Motor neuron (in vitro differentiated cells): Measurements from ENCODE around the gene SFT2D2. TPM values are rescaled to one million over a fixed set of nuclear protein-coding genes. Genes with fewer than 3 reads are reported as not detected.

ENCODE experiments used
- ATAC-seq, 8 experiments: fragments of 200-7000 bp; cut with Tn5 transposase; replicated peaks in 6 of 8; 2 replicates each; pipeline ENCODE4 v1.8.0; 2021; ENCODE audit warnings: mild to moderate bottlenecking in 8 of 8, moderate library complexity in 8 of 8
- H3K27ac ChIP-seq, 2 donors: fragments of 250-450 bp; sonication (Bioruptor Pico); 2 replicates each; pipeline ENCODE4 v1.9.0; 2021; ENCODE audit warnings: antibody characterized with exemption in 2 of 2, mild to moderate bottlenecking in 2 of 2, moderate library complexity in 1 of 2
- H3K4me1 ChIP-seq, 2 donors: fragments of 250-450 bp; sonication (Bioruptor Pico); replicated peaks in 1 of 2; 2 replicates each; pipeline ENCODE4 v1.6.1; 2021; ENCODE audit warnings: antibody characterized with exemption in 2 of 2, mild to moderate bottlenecking in 2 of 2, moderate library complexity in 1 of 2
- H3K4me3 ChIP-seq, 5 donors: fragments of 250-450 bp; sonication (Bioruptor Pico); 2 replicates each; pipeline ENCODE4 v1.9.0; 2021; ENCODE audit warnings: antibody characterized with exemption in 5 of 5, mild to moderate bottlenecking in 5 of 5, moderate library complexity in 4 of 5
- WGBS, 10 experiments: fragments of 450-650 bp; shearing (Covaris generic); methylation state at CpG; one replicate each; pipeline ENCODE4 v1.0.0; 2022; 5-methylcytosine and 5-hydroxymethylcytosine counted together
- in situ Hi-C, 9 experiments: fragments of 400-800 bp; cut with MboI; loops; one replicate each; pipeline ENCODE4 v1.15.0; 2021; ENCODE audit warnings: low sequenced_read_pairs in 9 of 9, low pct_unique_long_range_greater_than_20kb in 2 of 9; ENCODE audit not compliant: unreplicated experiment in 9 of 9
- total RNA-seq, 8 experiments: library from RNA; unstranded; fragments of 300-600 nt; gene quantifications; 2 replicates each; pipeline versions ENCODE4 v1.2.3 to v1.2.4, GENCODE V29; 2022

The SFT2D2 gene
- total RNA-seq, 8 experiments from 2014 or later: 11.8 to 39.5 (median 23.6) TPM

GRCh38 chr1:168285971-168286927 is 60.4 kb downstream of the SFT2D2 start:
- no peaks in the 10 kb centered on the region for H3K4me1 ChIP-seq
- no peak overlapping the region for H3K27ac ChIP-seq
- 60 to 100% (median 92%) methylated on average over 1 to 4 of the region's 4 CpGs for WGBS, 10 experiments
- no peak overlapping the region for H3K4me3 ChIP-seq
- in situ Hi-C loops: no loop called here
- ATAC-seq: peak in 3 of 8 experiments; percentile 19 to 68 (median 45)

- WGBS, 10 experiments: 80 to 100% (median 96%) methylated on average over 1 of the region's 1 CpG; no CpG with 5 or more reads in 4 of the 10 experiments
- no peak overlapping the region for H3K4me3 ChIP-seq
- H3K27ac ChIP-seq: no peak overlapping the region
- in situ Hi-C loops: no loop called here
- no peaks in the 10 kb centered on the region for H3K4me1 ChIP-seq
- ATAC-seq: peak in 1 of 8 experiments; percentile 32
Measured at GRCh38 chr1:168287237-168287664, 61.4 kb downstream of the SFT2D2 start.

GRCh38 chr1:168288311-168289052 is 62.7 kb downstream of the SFT2D2 start:
- ATAC-seq: no peak
- no peak overlapping the region for H3K4me3 ChIP-seq
- in situ Hi-C loops: no loop called here
- 83 to 100% (median 90%) methylated on average over 1 to 3 of the region's 3 CpGs for WGBS, 10 experiments
- H3K27ac ChIP-seq: no peak overlapping the region
- no peaks in the 10 kb centered on the region for H3K4me1 ChIP-seq

- Histone ChIP-seq H3K27ac (no peak overlapping the region), H3K4me3 (no peak overlapping the region), H3K4me1 (no peaks in the 10 kb centered on the region)
- ATAC-seq: no peak
- WGBS, 10 experiments: 20 to 90% (median 79%) methylated on average over 1 to 14 of the region's 15 CpGs; no CpG with 5 or more reads in 2 of the 10 experiments
- in situ Hi-C loops: no loop called here
Measured at GRCh38 chr1:168291222-168291837, 65.5 kb downstream of the SFT2D2 start.

GRCh38 chr1:168293356-168293755 is 67.6 kb downstream of the SFT2D2 start:
- no peak overlapping the region for H3K27ac ChIP-seq
- ATAC-seq: no peak

GRCh38 chr1:168295411-168296114 is 69.8 kb downstream of the SFT2D2 start:
- WGBS, 10 experiments: 65 to 89% (median 83%) methylated on average over 2 to 8 of the region's 8 CpGs; no CpG with 5 or more reads in 4 of the 10 experiments
- Histone ChIP-seq H3K27ac (no peak overlapping the region), H3K4me3 (no peak overlapping the region), H3K4me1 (no peaks in the 10 kb centered on the region)
- in situ Hi-C loops: no loop called here
- ATAC-seq: no peak

More at GRCh38 chr1:168293356-168293755, 67.6 kb downstream of the SFT2D2 start:
- WGBS, 10 experiments: 60 to 88% (median 65%) methylated on average over 1 of the region's 1 CpG; no CpG with 5 or more reads in 6 of the 10 experiments
- Histone ChIP-seq H3K4me3 (no peak overlapping the region), H3K4me1 (no peaks in the 10 kb centered on the region)
- in situ Hi-C loops: no loop called here

- WGBS, 10 experiments: 29 to 98% (median 84%) methylated on average over 1 to 7 of the region's 7 CpGs
- Histone ChIP-seq H3K4me3 (no peak overlapping the region), H3K27ac (no peak overlapping the region), H3K4me1 (no peaks in the 10 kb centered on the region)
- in situ Hi-C loops: no loop called here
- peak in 6 of 8 experiments; percentile 25 to 78 (median 72) for ATAC-seq
Measured at GRCh38 chr1:168297019-168297730, 71.4 kb downstream of the SFT2D2 start.

GRCh38 chr1:168298446-168298845 is 72.6 kb downstream of the SFT2D2 start:
- Histone ChIP-seq H3K4me3 (no peak overlapping the region), H3K4me1 (no peaks in the 10 kb centered on the region), H3K27ac (no peak overlapping the region)
- no peak for ATAC-seq
- 80 to 100% (median 96%) methylated on average over 1 to 3 of the region's 3 CpGs for WGBS, 10 experiments
- in situ Hi-C loops: no loop called here

GRCh38 chr1:168300626-168301025 is 74.8 kb downstream of the SFT2D2 start:
- ATAC-seq: no peak
- Histone ChIP-seq H3K4me3 (no peak overlapping the region), H3K4me1 (no peaks in the 10 kb centered on the region), H3K27ac (no peak overlapping the region)
- in situ Hi-C loops: no loop called here
- 63 to 86% (median 78%) methylated on average over 1 to 2 of the region's 2 CpGs; no CpG with 5 or more reads in 3 of the 10 experiments for WGBS, 10 experiments

- peak in 3 of 8 experiments; percentile 84 to 87 (median 85) for ATAC-seq
- 25 to 90% (median 62%) methylated on average over 1 to 3 of the region's 3 CpGs; no CpG with 5 or more reads in 1 of the 10 experiments for WGBS, 10 experiments
- Histone ChIP-seq H3K27ac (no peak overlapping the region), H3K4me3 (no peak overlapping the region), H3K4me1 (no peaks in the 10 kb centered on the region)
- in situ Hi-C loops: no loop called here
Measured at GRCh38 chr1:168301664-168302320, 76.0 kb downstream of the SFT2D2 start.
